Measurements from ENCODE around the gene ARHGEF7.

Gene ARHGEF7

GRCh38 chr13:111139873-111140561, 24.9 kb downstream of the ARHGEF7 start:
- no peak overlapping the region for H3K27ac ChIP-seq
- no peak for TF ChIP-seq CTCF (conservative IDR thresholded peaks at IDR 0.05)
- no peak for TF ChIP-seq ZFX (IDR thresholded peaks at IDR 0.05)

DNA sequence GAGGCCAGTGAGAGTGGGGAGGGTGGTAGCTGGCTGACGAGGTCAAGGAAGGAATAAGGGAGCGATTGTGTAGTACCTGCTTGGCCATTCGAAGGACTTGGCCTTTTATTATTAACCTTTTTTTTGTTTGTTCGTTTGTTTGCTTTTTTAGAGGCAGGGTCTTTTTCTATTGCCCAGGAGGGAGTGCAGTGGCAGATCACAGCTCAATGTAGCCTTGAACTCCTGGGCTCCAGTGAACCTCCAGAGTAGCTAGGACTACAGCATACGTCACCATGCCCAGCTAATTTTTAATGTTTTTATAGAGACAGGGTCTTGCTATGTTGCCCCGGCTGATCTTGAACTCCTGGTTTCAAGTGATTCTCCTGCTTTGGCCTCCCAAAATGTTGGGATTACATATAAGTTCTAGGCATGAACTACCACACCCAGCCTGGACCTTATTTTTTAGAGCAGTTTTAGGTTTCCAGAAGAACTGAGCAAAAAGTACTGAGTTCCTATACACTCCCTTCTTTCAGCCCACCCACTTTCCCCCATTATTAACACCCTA, 25.5 kb downstream of the ARHGEF7 start:
- no peak overlapping the region for H3K27ac ChIP-seq

DNA sequence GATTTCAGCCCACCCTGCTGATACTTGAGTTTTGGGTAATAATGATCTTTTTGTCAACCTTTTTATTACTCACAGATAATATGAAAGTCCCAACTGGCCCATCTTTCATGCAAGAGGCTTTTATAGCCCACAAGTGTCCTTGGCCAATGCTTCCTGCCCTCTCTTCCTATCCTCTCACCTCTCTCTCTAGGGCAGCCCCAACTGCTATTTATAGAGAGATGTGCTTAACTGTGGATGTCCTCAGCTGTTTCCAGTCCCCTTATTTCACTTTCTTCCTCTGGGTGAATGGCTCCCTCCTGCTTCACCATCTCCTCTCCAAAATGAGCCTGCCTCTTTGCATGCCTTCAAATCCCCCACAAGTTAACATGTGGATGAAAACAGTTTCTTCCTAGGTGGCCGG, 27.4 kb downstream of the ARHGEF7 start:
- no peak for TF ChIP-seq ZFX (IDR thresholded peaks at IDR 0.05)
- TF ChIP-seq CTCF (conservative IDR thresholded peaks at IDR 0.05) = no peak
- no peak overlapping the region for H3K27ac ChIP-seq

More for the DNA sequence above, 25.5 kb downstream of the ARHGEF7 start:
- TF ChIP-seq CTCF (conservative IDR thresholded peaks at IDR 0.05) (no peak), ZFX (IDR thresholded peaks at IDR 0.05) (no peak)

DNA sequence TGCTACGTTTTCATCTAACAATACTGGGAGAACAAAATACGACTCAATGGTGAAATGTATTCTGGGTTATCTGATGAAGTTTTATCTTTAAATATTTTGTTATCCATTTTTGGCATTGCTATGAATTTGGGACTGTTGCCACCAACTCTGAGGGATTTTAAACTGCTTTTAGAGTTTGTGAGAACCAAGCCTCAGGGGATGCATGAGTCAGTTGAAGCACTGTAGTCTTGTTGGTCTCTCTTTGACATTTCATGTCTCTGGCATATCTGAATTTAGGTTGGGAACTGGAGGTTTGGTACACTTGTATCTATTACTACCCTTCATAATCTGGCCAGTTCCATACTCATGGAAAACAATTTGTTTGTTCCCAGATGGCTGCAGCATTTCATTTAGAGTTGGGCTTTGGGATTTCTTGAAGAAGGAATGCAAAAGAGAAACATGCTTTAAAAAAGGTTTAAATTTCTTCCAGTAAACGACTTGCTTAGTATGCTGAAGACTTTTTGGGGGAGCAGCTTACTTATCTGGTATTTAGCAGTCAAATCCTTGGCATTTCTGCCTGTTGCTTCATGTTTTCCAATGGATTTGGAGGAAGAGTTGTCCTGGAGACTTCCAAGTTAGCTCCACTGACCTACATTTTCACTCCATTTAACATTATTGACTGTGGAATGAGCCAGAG, 28.9 kb downstream of the ARHGEF7 start:
- no peak overlapping the region for H3K27ac ChIP-seq
- TF ChIP-seq ZFX (IDR thresholded peaks at IDR 0.05) = no peak
- TF ChIP-seq CTCF (conservative IDR thresholded peaks at IDR 0.05) = no peak

- no peak for TF ChIP-seq ZFX (IDR thresholded peaks at IDR 0.05)
- TF ChIP-seq CTCF (conservative IDR thresholded peaks at IDR 0.05) = no peak
- H3K27ac ChIP-seq = no peak overlapping the region
Observed at GRCh38 chr13:111145071-111145470, 30.0 kb downstream of the ARHGEF7 start.

- H3K27ac ChIP-seq = no peak overlapping the region
- TF ChIP-seq ZFX (IDR thresholded peaks at IDR 0.05) = no peak
Observed at GRCh38 chr13:111145506-111145905, 30.4 kb downstream of the ARHGEF7 start.

GRCh38 chr13:111152844-111153243, 37.7 kb downstream of the ARHGEF7 start:
- H3K27ac ChIP-seq = peak overlapping the region; percentile 85
- TF ChIP-seq CTCF (conservative IDR thresholded peaks at IDR 0.05) (no peak), ZFX (IDR thresholded peaks at IDR 0.05) (no peak)

All from C4-2B (cell line).